GM12873 (cell line): ENCODE measurements around the gene SPANXC.
"Not testable (repeated sequence)": the region's sequence is repeated elsewhere in the genome, so short reads cannot be mapped to it uniquely, and the experiment has no call there.

Experiments
- TF ChIP-seq, protein P1 (sequence below): IDR thresholded peaks from 2 replicates; pipeline ENCODE4 v1.5.1; 2012; ENCODE audit warnings: low read depth, mild to moderate bottlenecking, moderate library complexity, low read length, control low read depth; ENCODE audit not compliant: insufficient read depth; ENCODE audit errors: missing control alignments

The SPANXC gene, protein sequence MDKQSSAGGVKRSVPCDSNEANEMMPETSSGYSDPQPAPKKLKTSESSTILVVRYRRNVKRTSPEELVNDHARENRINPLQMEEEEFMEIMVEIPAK

GRCh38 chrX:141242417-141242816 is at the start of gene SPANXC:
Gene SPANXC, minus strand, starts transcription at chrX:141242517. Its CDS starts 60 bp downstream, at chrX:141242457.
- TF ChIP-seq, protein P1, sequence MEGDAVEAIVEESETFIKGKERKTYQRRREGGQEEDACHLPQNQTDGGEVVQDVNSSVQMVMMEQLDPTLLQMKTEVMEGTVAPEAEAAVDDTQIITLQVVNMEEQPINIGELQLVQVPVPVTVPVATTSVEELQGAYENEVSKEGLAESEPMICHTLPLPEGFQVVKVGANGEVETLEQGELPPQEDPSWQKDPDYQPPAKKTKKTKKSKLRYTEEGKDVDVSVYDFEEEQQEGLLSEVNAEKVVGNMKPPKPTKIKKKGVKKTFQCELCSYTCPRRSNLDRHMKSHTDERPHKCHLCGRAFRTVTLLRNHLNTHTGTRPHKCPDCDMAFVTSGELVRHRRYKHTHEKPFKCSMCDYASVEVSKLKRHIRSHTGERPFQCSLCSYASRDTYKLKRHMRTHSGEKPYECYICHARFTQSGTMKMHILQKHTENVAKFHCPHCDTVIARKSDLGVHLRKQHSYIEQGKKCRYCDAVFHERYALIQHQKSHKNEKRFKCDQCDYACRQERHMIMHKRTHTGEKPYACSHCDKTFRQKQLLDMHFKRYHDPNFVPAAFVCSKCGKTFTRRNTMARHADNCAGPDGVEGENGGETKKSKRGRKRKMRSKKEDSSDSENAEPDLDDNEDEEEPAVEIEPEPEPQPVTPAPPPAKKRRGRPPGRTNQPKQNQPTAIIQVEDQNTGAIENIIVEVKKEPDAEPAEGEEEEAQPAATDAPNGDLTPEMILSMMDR, result not testable (repeated sequence)

GRCh38 chrX:141279476-141279875 is 37.2 kb upstream of the SPANXC start:
- TF ChIP-seq, protein P1, result no peak

- TF ChIP-seq, protein P1, result peak; percentile 65
Measured at GRCh38 chrX:141278306-141278705, 36.0 kb upstream of the SPANXC start.

DNA sequence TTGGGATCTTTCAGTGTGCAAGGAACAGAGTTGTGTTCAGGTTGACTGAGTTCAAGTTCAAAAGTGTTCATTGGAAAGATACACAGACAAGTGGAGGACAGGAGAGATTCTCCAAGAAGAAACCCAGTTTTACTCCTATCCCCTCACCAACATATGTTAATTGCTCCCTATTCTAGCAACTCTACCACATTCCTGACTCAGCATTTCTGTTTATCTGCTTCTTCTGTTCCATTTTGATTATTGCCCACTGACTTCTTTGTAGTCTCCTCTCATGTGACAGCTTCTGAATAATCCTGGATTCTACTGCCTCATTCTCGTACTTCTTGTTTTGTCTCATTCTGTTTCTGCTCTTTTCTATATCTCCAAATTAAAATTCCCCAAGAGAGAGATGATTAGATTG is 15.8 kb upstream of the SPANXC start:
- TF ChIP-seq, protein P1, result no peak

DNA sequence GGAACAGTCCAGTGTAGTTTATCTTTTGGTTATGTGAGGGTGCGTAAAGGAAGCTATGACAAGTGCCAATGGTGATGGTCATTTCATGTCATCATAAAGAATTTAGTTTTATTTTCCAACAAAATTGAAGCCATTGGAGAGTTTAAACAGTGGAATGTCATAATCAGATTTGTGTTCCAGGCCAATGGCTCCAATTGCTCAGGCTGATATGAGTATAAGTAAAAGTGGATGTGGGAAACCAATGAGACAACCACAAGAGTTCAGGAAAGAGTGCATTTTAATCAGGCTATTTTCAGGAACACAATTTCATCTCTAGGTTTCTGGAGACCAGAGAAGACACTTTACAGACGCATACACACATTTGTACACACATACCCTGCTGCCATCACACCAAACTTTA is 20.7 kb downstream of the SPANXC start:
- TF ChIP-seq, protein P1, result no peak

- TF ChIP-seq, protein P1, result no peak
Measured at GRCh38 chrX:141220342-141221008, 21.8 kb downstream of the SPANXC start.

DNA sequence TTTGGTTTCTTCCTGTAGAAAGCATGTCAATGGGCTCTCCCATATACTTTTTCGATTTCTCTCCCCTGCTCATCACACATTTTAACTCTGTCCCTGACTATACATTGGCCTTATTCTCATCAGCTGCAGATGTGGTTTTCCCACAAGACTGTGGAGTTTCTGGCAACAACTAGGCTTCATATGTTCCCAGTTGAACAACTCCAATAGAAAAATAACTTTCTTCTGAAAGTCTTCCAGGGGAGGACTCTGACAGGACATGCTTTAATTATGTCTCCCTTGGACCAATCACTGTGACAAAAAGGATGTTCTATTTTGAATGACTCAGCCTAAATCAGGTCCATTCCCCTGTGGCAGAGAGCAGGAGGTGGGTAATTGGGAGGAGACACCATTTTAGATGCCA is 28.1 kb downstream of the SPANXC start:
- TF ChIP-seq, protein P1, result no peak
